ENCODE measurements around the gene PCDHA9. TPM values are rescaled to one million over a fixed set of nuclear protein-coding genes. Genes with fewer than 3 reads are reported as not detected.
"Not testable (repeated sequence)": the region's sequence is repeated elsewhere in the genome, so short reads cannot be mapped to it uniquely, and the experiment has no call there.

The PCDHA9 gene
- total RNA-seq, 1 donor from 2014 or later, result 3.4 TPM

- Mint-ChIP-seq H3K9me3 (ENCODE audit: low read depth) (peaks cover 16% of the 10 kb centered on the region), H3K4me3 (ENCODE audit: low read depth) (no peak overlapping the region), H3K27me3 (no peaks in the 10 kb centered on the region), H3K27ac (no peak overlapping the region), H3K4me1 (ENCODE audit: low read depth) (no peaks in the 10 kb centered on the region), H3K36me3 (ENCODE audit: insufficient read depth) (peaks cover 40% of the 10 kb centered on the region)
- TF ChIP-seq, protein P1, sequence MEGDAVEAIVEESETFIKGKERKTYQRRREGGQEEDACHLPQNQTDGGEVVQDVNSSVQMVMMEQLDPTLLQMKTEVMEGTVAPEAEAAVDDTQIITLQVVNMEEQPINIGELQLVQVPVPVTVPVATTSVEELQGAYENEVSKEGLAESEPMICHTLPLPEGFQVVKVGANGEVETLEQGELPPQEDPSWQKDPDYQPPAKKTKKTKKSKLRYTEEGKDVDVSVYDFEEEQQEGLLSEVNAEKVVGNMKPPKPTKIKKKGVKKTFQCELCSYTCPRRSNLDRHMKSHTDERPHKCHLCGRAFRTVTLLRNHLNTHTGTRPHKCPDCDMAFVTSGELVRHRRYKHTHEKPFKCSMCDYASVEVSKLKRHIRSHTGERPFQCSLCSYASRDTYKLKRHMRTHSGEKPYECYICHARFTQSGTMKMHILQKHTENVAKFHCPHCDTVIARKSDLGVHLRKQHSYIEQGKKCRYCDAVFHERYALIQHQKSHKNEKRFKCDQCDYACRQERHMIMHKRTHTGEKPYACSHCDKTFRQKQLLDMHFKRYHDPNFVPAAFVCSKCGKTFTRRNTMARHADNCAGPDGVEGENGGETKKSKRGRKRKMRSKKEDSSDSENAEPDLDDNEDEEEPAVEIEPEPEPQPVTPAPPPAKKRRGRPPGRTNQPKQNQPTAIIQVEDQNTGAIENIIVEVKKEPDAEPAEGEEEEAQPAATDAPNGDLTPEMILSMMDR (IDR thresholded peaks at IDR 0.05; ENCODE audit: unreplicated experiment), result no peak
- DNase-seq (ENCODE audit: low spot score, unreplicated experiment), result no peak
These were observed 24.7 kb upstream of the PCDHA9 start for GRCh38 chr5:140823475-140823874.

GRCh38 chr5:140827704-140828361 lies 20.3 kb upstream of the PCDHA9 start, which contains the start of gene PCDHA6:
PCDHA6 (plus strand) TSS chr5:140827960; CDS start chr5:140828092, 132 bp downstream.
- H3K4me1 Mint-ChIP-seq (ENCODE audit: low read depth), result no peaks in the 10 kb centered on the region
- TF ChIP-seq, protein P1 (IDR thresholded peaks at IDR 0.05; ENCODE audit: unreplicated experiment), result peak; percentile 60

GRCh38 chr5:140828362-140828737 lies 19.8 kb upstream of the PCDHA9 start:
- Mint-ChIP-seq H3K27ac (peak overlapping the region; percentile 98), H3K4me3 (ENCODE audit: low read depth) (peak overlapping the region; percentile 78), H3K27me3 (no peaks in the 10 kb centered on the region), H3K9me3 (ENCODE audit: low read depth) (peaks cover 27% of the 10 kb centered on the region), H3K36me3 (ENCODE audit: insufficient read depth) (peaks cover 52% of the 10 kb centered on the region), H3K4me1 (ENCODE audit: low read depth) (no peaks in the 10 kb centered on the region)
- TF ChIP-seq, protein P1 (IDR thresholded peaks at IDR 0.05; ENCODE audit: unreplicated experiment), result peak; percentile 37
- no peak for DNase-seq (ENCODE audit: low spot score, unreplicated experiment)

More at GRCh38 chr5:140827704-140828361, 20.3 kb upstream of the PCDHA9 start, which contains the start of gene PCDHA6:
- H3K27me3 Mint-ChIP-seq, result no peaks in the 10 kb centered on the region
- no peak for DNase-seq (ENCODE audit: low spot score, unreplicated experiment)
- peaks cover 24% of the 10 kb centered on the region for H3K9me3 Mint-ChIP-seq (ENCODE audit: low read depth)
- peak within 1 kb of the TSS; percentile 78 for H3K4me3 Mint-ChIP-seq (ENCODE audit: low read depth)
- peak within 1 kb of the TSS; percentile 98 for H3K27ac Mint-ChIP-seq
- peaks cover 49% of the 10 kb centered on the region for H3K36me3 Mint-ChIP-seq (ENCODE audit: insufficient read depth)

GRCh38 chr5:140829511-140830501 lies 18.4 kb upstream of the PCDHA9 start:
- Mint-ChIP-seq H3K36me3 (ENCODE audit: insufficient read depth) (peaks cover 59% of the 10 kb centered on the region), H3K9me3 (ENCODE audit: low read depth) (peaks cover 36% of the 10 kb centered on the region)
- not testable (repeated sequence) for H3K27ac Mint-ChIP-seq; H3K4me3 Mint-ChIP-seq (ENCODE audit: low read depth); H3K4me1 Mint-ChIP-seq (ENCODE audit: low read depth); DNase-seq (ENCODE audit: low spot score, unreplicated experiment); H3K27me3 Mint-ChIP-seq

DNA sequence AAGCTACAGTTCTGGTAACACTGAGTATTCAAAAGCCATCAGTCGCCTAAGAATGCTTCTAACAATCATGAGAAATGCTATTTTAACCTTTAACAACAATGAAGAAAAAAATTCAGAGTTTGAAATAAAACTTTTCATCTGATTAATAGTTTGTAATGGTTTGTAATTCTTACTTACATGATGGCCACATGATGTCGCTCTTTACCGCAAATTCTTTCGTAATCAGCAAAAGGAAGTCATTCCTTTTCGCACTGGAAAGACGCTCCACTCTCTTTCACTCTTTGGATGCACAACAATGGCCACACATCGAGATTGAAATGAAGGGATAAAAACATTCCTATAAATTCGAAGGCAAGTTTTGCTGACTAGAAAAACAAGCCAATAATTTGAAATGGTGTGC lies 14.2 kb upstream of the PCDHA9 start, which contains the start of gene PCDHA7:
Gene PCDHA7, plus strand, starts transcription at position 277 of the 400 bp plus-strand sequence. Its CDS starts 115 bp downstream, at position 392.
- Mint-ChIP-seq H3K4me3 (ENCODE audit: low read depth) (peak within 1 kb of the TSS; percentile 65), H3K9me3 (ENCODE audit: low read depth) (peaks cover 29% of the 10 kb centered on the region), H3K36me3 (ENCODE audit: insufficient read depth) (peaks cover 59% of the 10 kb centered on the region), H3K27me3 (no peaks in the 10 kb centered on the region), H3K4me1 (ENCODE audit: low read depth) (no peaks in the 10 kb centered on the region), H3K27ac (peak within 1 kb of the TSS; percentile 63)
- TF ChIP-seq, protein P1 (IDR thresholded peaks at IDR 0.05; ENCODE audit: unreplicated experiment), result no peak
- DNase-seq (ENCODE audit: low spot score, unreplicated experiment), result no peak

DNA sequence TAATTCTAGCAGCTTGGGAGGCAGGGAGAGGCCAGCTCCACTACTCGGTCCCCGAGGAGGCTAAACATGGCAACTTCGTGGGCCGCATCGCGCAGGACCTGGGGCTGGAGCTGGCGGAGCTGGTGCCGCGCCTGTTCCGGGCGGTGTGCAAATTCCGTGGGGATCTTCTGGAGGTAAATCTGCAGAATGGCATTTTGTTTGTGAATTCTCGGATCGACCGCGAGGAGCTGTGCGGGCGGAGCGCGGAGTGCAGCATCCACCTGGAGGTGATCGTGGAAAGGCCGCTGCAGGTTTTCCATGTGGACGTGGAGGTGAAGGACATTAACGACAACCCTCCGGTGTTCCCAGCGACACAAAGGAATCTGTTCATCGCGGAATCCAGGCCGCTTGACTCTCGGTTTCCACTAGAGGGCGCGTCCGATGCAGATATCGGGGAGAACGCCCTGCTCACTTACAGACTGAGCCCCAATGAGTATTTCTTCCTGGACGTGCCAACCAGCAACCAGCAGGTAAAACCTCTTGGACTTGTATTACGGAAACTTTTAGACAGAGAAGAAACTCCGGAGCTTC lies 13.7 kb upstream of the PCDHA9 start:
- H3K27me3 Mint-ChIP-seq, result not testable (repeated sequence)

More for the DNA sequence above, 13.7 kb upstream of the PCDHA9 start:
- not testable (repeated sequence) for H3K4me1 Mint-ChIP-seq (ENCODE audit: low read depth); DNase-seq (ENCODE audit: low spot score, unreplicated experiment)
- Mint-ChIP-seq H3K9me3 (ENCODE audit: low read depth) (peaks cover 29% of the 10 kb centered on the region), H3K36me3 (ENCODE audit: insufficient read depth) (peaks cover 57% of the 10 kb centered on the region), H3K4me3 (ENCODE audit: low read depth) (peak overlapping the region; percentile 65), H3K27ac (peak overlapping the region; percentile 63)

All from progenitor cell of endocrine pancreas (in vitro differentiated cells).